ENCODE measurements around the gene MCUB. TPM values are rescaled to one million over a fixed set of nuclear protein-coding genes. Genes with fewer than 3 reads are reported as not detected.

The MCUB gene
- total RNA-seq, 3 donors from 2014 or later (not counting 1 experiment from before 2014, with no cell fraction given): 25.1 to 35.8 (median 31.1) TPM

GRCh38 chr4:109662116-109662515, 102.1 kb downstream of the MCUB start:
- Histone ChIP-seq H3K27ac (ENCODE audit: low read length) (no peak overlapping the region), H3K9me3 (ENCODE audit: control insufficient read depth, insufficient read depth, low read length) (no peaks in the 10 kb centered on the region), H3K36me3 (ENCODE audit: control insufficient read depth, insufficient read depth, low read length) (peaks cover 22% of the 10 kb centered on the region), H3K4me1 (ENCODE audit: control insufficient read depth, insufficient read depth, low read length) (no peaks in the 10 kb centered on the region), H3K4me3 (ENCODE audit: low read length) (no peak overlapping the region), H3K27me3 (ENCODE audit: control insufficient read depth, insufficient read depth, low read length) (no peaks in the 10 kb centered on the region)
- Mint-ChIP-seq H3K4me3 (no peak overlapping the region), H3K4me1 (no peaks in the 10 kb centered on the region), H3K27ac (no peak overlapping the region), H3K36me3 (no peaks in the 10 kb centered on the region), H3K27me3 (ENCODE audit: low read depth in 2 of 2) (no peaks in the 10 kb centered on the region), H3K9me3 (no peaks in the 10 kb centered on the region)
- ATAC-seq (no peak), DNase-seq (no peak)
- intact Hi-C loops (cut with micrococcal nuclease): no loop called here
- no peak for TF ChIP-seq CTCF (IDR thresholded peaks at IDR 0.05)
- 90% methylated on average over 2 of the region's 2 CpGs for WGBS (ENCODE audit: insufficient coverage)

GRCh38 chr4:109662771-109663170, 102.7 kb downstream of the MCUB start:
- no peak for TF ChIP-seq CTCF (IDR thresholded peaks at IDR 0.05)
- H3K27me3 Mint-ChIP-seq (ENCODE audit: low read depth in 2 of 2): no peaks in the 10 kb centered on the region
- H3K9me3 ChIP-seq (ENCODE audit: control insufficient read depth, insufficient read depth, low read length): no peaks in the 10 kb centered on the region
- no peak overlapping the region for H3K4me3 Mint-ChIP-seq
- no peaks in the 10 kb centered on the region for H3K4me1 Mint-ChIP-seq
- ATAC-seq (no peak), DNase-seq (no peak)
- intact Hi-C loops (cut with micrococcal nuclease): no loop called here
- no peak overlapping the region for H3K27ac ChIP-seq (ENCODE audit: low read length)
- H3K4me3 ChIP-seq (ENCODE audit: low read length): no peak overlapping the region
- no peak overlapping the region for H3K27ac Mint-ChIP-seq
- 96% methylated on average over 2 of the region's 3 CpGs for WGBS (ENCODE audit: insufficient coverage)
- H3K9me3 Mint-ChIP-seq: no peaks in the 10 kb centered on the region
- no peaks in the 10 kb centered on the region for H3K4me1 ChIP-seq (ENCODE audit: control insufficient read depth, insufficient read depth, low read length)
- peaks cover 22% of the 10 kb centered on the region for H3K36me3 ChIP-seq (ENCODE audit: control insufficient read depth, insufficient read depth, low read length)
- no peaks in the 10 kb centered on the region for H3K27me3 ChIP-seq (ENCODE audit: control insufficient read depth, insufficient read depth, low read length)
- no peaks in the 10 kb centered on the region for H3K36me3 Mint-ChIP-seq

GRCh38 chr4:109665783-109666485, 105.9 kb downstream of the MCUB start:
- H3K27me3 ChIP-seq (ENCODE audit: control insufficient read depth, insufficient read depth, low read length): no peaks in the 10 kb centered on the region
- H3K27ac ChIP-seq (ENCODE audit: low read length): no peak overlapping the region
- WGBS (ENCODE audit: insufficient coverage): over 99% methylated on average over 5 of the region's 5 CpGs
- no peaks in the 10 kb centered on the region for H3K36me3 Mint-ChIP-seq
- no peaks in the 10 kb centered on the region for H3K4me1 ChIP-seq (ENCODE audit: control insufficient read depth, insufficient read depth, low read length)
- H3K4me1 Mint-ChIP-seq: peaks cover 0 to 6% of the 10 kb centered on the region in 2 donors
- intact Hi-C loops (cut with micrococcal nuclease): no loop called here
- no peak overlapping the region for H3K4me3 Mint-ChIP-seq
- no peaks in the 10 kb centered on the region for H3K27me3 Mint-ChIP-seq (ENCODE audit: low read depth in 2 of 2)
- H3K9me3 ChIP-seq (ENCODE audit: control insufficient read depth, insufficient read depth, low read length): no peaks in the 10 kb centered on the region
- no peak for TF ChIP-seq CTCF (IDR thresholded peaks at IDR 0.05)
- no peak overlapping the region for H3K4me3 ChIP-seq (ENCODE audit: low read length)
- DNase-seq (no peak), ATAC-seq (no peak)
- no peaks in the 10 kb centered on the region for H3K9me3 Mint-ChIP-seq
- no peak overlapping the region for H3K27ac Mint-ChIP-seq
- peaks cover 22% of the 10 kb centered on the region for H3K36me3 ChIP-seq (ENCODE audit: control insufficient read depth, insufficient read depth, low read length)

- H3K9me3 Mint-ChIP-seq: peaks cover 3 to 5% of the 10 kb centered on the region in 2 donors
- H3K27me3 Mint-ChIP-seq (ENCODE audit: low read depth in 2 of 2): no peaks in the 10 kb centered on the region
- TF ChIP-seq CTCF (IDR thresholded peaks at IDR 0.05): no peak
- no peak for DNase-seq
- intact Hi-C loops (cut with micrococcal nuclease): no loop called here
- Histone ChIP-seq H3K9me3 (ENCODE audit: control insufficient read depth, insufficient read depth, low read length) (peaks cover 2% of the 10 kb centered on the region), H3K36me3 (ENCODE audit: control insufficient read depth, insufficient read depth, low read length) (no peaks in the 10 kb centered on the region), H3K27me3 (ENCODE audit: control insufficient read depth, insufficient read depth, low read length) (no peaks in the 10 kb centered on the region), H3K4me3 (ENCODE audit: low read length) (no peak overlapping the region), H3K27ac (ENCODE audit: low read length) (no peak overlapping the region), H3K4me1 (ENCODE audit: control insufficient read depth, insufficient read depth, low read length) (no peaks in the 10 kb centered on the region)
- H3K36me3 Mint-ChIP-seq: peaks cover 8% of the 10 kb centered on the region
- ATAC-seq: no peak
- H3K27ac Mint-ChIP-seq: no peak overlapping the region
- H3K4me1 Mint-ChIP-seq: peaks cover 0 to 14% of the 10 kb centered on the region in 2 donors
- no peak overlapping the region for H3K4me3 Mint-ChIP-seq
These were observed 111.3 kb downstream of the MCUB start for GRCh38 chr4:109671350-109671749.

Measured in natural killer cell (primary cell).